ENCODE data around the gene EIF4A3.

The EIF4A3 gene

DNA sequence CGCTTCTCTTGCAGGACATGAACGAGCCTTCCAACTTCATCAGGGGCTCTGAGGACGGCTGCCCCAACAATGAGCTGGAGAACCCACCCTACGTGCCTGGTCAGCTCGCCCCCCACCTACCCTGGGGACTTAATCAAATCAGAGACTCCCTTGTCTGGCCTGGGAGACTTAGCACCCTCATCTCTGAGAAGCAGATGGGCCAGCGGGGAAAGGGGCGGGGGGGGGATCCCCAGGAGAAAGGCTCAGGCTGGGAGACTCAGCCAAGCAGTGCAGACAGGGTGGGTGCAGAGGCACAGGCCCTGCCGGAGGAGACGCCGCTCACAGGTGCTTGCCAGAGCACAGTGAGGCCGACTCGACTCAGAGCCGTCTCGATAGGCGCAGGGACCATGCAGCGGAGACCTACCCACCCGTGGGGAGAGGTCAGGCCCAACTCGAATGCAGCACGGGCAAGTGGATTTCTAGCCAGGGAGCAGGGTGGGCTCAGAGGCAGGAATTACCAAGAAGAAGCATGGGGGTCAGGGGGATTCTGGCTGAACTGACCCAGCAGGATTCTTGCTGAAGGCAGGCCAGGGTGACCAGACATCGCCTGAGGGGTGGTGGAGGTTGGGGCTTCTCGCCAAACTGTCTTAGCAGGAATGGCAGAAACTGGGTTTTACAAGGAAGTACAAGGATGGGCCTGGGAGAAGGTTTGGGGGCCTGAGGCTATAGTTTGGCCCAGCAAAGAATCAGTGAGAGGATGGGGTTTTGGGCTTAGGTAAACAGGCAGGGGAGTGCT is 35.8 kb downstream of the EIF4A3 start:
- H3K9ac ChIP-seq (ENCODE audit: low read depth, low read length) = no peak overlapping the region
- peaks cover 3% of the 10 kb centered on the region for H3K4me1 ChIP-seq (ENCODE audit: control insufficient read depth, insufficient read depth, low read length)
- no peaks in the 10 kb centered on the region for H3K27me3 ChIP-seq (ENCODE audit: control insufficient read depth, insufficient read depth, low read length)
- H3K9me3 ChIP-seq (ENCODE audit: control insufficient read depth, insufficient read depth, low read length) = no peaks in the 10 kb centered on the region
- H3K36me3 ChIP-seq (ENCODE audit: control insufficient read depth, insufficient read depth, low read length) = no peaks in the 10 kb centered on the region
- H3K27ac ChIP-seq (ENCODE audit: low read depth, low read length) = no peak overlapping the region
- no peak overlapping the region for H3K4me3 ChIP-seq (ENCODE audit: low read depth, low read length)

DNA sequence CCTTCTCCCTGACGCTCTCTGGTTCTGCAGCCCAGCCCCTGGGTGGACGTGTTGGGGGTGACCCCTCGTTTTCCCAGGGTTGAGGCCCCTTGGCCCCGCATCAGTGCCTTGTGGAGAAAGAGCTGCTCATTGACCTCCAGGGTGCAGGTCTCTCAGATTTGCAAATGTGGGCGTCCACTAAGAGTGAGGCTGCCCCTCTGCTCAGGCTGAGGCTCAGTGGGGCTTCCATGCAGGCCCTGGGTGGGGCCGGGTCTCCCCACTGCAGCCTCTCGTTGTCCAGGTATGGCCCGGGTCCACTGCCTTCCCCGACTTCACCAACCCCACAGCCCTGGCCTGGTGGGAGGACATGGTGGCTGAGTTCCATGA is 36.5 kb downstream of the EIF4A3 start:
- H3K4me3 ChIP-seq (ENCODE audit: low read depth, low read length) = no peak overlapping the region
- no peaks in the 10 kb centered on the region for H3K9me3 ChIP-seq (ENCODE audit: control insufficient read depth, insufficient read depth, low read length)
- peaks cover 3% of the 10 kb centered on the region for H3K4me1 ChIP-seq (ENCODE audit: control insufficient read depth, insufficient read depth, low read length)
- no peaks in the 10 kb centered on the region for H3K27me3 ChIP-seq (ENCODE audit: control insufficient read depth, insufficient read depth, low read length)
- no peak overlapping the region for H3K9ac ChIP-seq (ENCODE audit: low read depth, low read length)
- no peaks in the 10 kb centered on the region for H3K36me3 ChIP-seq (ENCODE audit: control insufficient read depth, insufficient read depth, low read length)
- no peak overlapping the region for H3K27ac ChIP-seq (ENCODE audit: low read depth, low read length)

DNA sequence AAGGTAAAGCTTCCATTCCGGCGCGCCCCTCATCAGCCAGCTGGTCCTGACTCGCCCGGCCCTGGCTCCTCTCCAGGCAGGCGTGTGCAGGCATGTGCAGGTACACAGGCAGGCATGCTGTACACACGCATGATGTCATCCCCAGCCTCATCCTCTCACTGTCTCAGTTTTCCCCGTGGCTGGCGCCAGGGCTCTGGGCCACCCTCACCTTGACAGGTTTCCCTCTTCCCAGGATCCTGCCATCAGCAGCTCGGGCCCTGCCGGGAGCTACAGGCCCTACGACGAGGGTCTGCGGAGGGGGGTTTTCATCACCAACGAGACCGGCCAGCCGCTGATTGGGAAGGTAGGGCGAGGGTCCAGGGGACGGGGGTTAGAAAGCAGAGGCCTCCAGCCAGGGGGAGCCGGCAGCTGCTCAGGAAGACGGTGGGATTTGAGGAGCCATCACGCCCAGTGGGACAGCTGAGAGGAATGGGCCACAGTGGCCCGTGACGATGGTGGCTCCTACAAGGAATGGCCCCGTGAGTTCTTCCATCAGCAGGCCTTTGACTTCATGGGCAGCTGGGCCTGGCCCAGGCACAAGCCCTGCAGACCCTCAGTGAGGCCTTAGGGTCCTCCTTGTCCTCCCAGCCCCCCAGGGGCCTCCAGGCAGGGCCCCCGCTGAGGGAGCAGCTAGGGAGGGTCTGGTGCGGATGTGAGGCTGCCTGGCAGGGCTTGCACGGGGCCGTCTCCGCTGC is 37.0 kb downstream of the EIF4A3 start:
- peaks cover 3% of the 10 kb centered on the region for H3K4me1 ChIP-seq (ENCODE audit: control insufficient read depth, insufficient read depth, low read length)
- H3K27ac ChIP-seq (ENCODE audit: low read depth, low read length) = no peak overlapping the region
- no peaks in the 10 kb centered on the region for H3K9me3 ChIP-seq (ENCODE audit: control insufficient read depth, insufficient read depth, low read length)
- H3K27me3 ChIP-seq (ENCODE audit: control insufficient read depth, insufficient read depth, low read length) = no peaks in the 10 kb centered on the region
- H3K9ac ChIP-seq (ENCODE audit: low read depth, low read length) = no peak overlapping the region
- H3K4me3 ChIP-seq (ENCODE audit: low read depth, low read length) = no peak overlapping the region
- H3K36me3 ChIP-seq (ENCODE audit: control insufficient read depth, insufficient read depth, low read length) = no peaks in the 10 kb centered on the region

DNA sequence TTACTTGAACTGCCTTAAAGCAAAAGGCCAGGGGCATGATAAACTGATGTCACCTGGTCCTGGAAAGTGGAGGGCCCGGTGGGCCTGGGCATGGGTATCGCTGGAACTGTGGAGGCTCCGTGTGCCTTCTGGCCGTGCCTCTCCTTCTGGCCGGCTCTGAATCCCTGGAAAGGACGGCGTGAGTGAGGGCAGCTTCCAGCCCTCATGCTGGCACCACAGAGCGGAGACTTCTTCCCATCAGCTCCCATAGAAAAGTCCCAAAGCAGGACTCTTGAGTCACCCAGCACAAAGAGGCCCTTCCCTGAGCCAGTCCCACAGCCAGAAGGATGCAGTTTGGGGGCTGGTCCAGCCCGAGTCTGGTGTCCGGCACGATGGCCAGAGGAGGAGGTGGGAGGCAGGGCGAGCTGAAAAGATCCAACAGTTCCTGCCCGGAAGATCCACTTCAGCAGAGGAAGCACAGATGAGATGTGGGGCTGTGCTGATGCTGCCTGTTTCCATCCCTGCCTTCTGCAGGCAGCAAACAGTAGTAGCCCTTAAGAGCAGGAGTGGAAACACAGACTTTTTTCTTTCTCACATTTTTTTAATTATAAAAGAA is 37.8 kb downstream of the EIF4A3 start:
- H3K4me1 ChIP-seq (ENCODE audit: control insufficient read depth, insufficient read depth, low read length) = peaks cover 3% of the 10 kb centered on the region
- no peaks in the 10 kb centered on the region for H3K36me3 ChIP-seq (ENCODE audit: control insufficient read depth, insufficient read depth, low read length)
- no peak overlapping the region for H3K27ac ChIP-seq (ENCODE audit: low read depth, low read length)
- H3K4me3 ChIP-seq (ENCODE audit: low read depth, low read length) = no peak overlapping the region
- H3K27me3 ChIP-seq (ENCODE audit: control insufficient read depth, insufficient read depth, low read length) = no peaks in the 10 kb centered on the region
- no peaks in the 10 kb centered on the region for H3K9me3 ChIP-seq (ENCODE audit: control insufficient read depth, insufficient read depth, low read length)
- no peak overlapping the region for H3K9ac ChIP-seq (ENCODE audit: low read depth, low read length)

DNA sequence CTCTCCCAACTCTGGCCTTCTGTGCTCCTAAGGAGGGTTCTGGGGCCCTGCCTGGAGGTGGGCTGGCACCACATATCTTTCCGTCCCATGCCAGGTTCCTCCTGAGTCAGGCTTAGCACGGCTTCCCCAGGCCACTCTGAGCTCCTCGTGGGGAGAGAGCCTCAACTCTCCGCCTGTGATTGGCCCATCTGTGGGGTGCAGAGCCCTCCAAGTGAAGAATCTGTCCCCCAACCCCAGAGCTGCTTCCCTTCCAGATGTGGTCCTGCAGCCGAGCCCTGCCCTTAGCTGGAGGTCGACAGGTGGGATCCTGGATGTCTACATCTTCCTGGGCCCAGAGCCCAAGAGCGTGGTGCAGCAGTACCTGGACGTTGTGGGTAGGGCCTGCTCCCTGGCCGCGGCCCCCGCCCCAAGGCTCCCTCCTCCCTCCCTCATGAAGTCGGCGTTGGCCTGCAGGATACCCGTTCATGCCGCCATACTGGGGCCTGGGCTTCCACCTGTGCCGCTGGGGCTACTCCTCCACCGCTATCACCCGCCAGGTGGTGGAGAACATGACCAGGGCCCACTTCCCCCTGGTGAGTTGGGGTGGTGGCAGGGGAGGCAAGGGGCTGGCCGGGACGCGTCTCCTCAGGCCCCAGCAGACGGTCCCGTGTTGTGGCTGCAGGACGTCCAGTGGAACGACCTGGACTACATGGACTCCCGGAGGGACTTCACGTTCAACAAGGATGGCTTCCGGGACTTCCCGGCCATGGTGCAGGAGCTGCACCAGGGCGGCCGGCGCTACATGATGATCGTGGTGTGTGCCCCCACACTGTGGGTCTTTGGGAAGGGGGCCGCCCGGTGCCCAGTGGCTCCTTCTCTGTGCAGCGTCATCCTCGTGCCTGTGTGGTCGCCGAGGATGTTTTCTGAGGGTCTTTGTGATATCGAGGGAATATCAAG is 38.6 kb downstream of the EIF4A3 start:
- Histone ChIP-seq H3K9me3 (ENCODE audit: control insufficient read depth, insufficient read depth, low read length) (no peaks in the 10 kb centered on the region), H3K9ac (ENCODE audit: low read depth, low read length) (no peak overlapping the region), H3K4me1 (ENCODE audit: control insufficient read depth, insufficient read depth, low read length) (peaks cover 2% of the 10 kb centered on the region), H3K27ac (ENCODE audit: low read depth, low read length) (no peak overlapping the region), H3K36me3 (ENCODE audit: control insufficient read depth, insufficient read depth, low read length) (no peaks in the 10 kb centered on the region), H3K4me3 (ENCODE audit: low read depth, low read length) (no peak overlapping the region), H3K27me3 (ENCODE audit: control insufficient read depth, insufficient read depth, low read length) (no peaks in the 10 kb centered on the region)

DNA sequence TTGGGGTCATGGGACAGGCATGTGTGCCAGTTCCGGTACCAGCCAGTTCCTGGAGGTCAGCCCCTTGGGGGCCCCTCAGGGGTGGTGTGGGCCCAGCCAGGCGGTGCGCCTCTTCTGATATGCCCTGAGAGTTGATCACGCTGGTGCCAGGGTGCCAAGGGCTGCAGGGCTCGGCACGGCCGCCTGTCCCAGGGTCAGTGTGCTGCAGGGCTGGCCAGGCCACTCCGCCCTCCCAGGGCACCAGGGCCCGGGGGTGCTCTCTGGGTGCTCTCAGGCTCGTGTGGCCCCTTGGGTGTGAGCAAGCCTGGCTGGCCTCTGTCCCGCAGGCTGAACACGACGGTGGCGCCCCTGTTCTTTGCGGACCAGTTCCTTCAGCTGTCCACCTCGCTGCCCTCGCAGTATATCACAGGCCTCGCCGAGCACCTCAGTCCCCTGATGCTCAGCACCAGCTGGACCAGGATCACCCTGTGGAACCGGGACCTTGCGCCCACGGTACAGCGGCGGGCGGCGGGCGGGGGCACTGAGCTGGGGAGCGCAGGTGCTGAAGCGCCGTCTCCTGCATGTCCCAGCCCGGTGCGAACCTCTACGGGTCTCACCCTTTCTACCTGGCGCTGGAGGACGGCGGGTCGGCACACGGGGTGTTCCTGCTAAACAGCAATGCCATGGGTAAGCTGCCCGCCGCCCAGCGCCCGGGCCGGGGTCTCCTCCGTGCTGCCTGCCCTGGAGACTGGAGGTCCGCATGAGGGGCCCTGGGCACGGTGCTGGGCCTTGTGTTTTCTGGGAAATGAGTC is 39.5 kb downstream of the EIF4A3 start:
- Histone ChIP-seq H3K4me3 (ENCODE audit: low read depth, low read length) (no peak overlapping the region), H3K9ac (ENCODE audit: low read depth, low read length) (no peak overlapping the region), H3K9me3 (ENCODE audit: control insufficient read depth, insufficient read depth, low read length) (no peaks in the 10 kb centered on the region), H3K27me3 (ENCODE audit: control insufficient read depth, insufficient read depth, low read length) (no peaks in the 10 kb centered on the region), H3K4me1 (ENCODE audit: control insufficient read depth, insufficient read depth, low read length) (no peaks in the 10 kb centered on the region; the same call in 1 of the 2 replicates), H3K27ac (ENCODE audit: low read depth, low read length) (no peak overlapping the region), H3K36me3 (ENCODE audit: control insufficient read depth, insufficient read depth, low read length) (no peaks in the 10 kb centered on the region)

DNA sequence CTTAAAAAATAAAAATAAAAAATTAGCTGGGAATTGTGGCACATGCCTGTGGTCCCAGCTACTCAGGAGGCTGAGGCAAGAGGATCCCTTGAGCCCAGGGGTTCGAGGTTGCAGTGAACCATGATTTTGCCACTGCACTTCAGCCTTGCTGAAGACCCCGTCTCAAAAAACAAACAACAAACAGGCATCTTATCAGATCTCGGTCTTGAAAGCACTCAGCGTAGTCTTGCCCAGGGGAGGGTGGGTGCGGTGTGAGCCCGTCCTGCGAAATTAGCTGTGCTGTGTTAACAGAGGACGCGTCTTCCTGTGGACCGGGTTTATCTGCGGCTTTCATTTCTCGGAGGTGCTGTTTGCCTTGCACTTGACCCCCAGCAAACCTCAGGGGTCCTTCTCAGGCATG is 40.2 kb downstream of the EIF4A3 start:
- no peaks in the 10 kb centered on the region for H3K27me3 ChIP-seq (ENCODE audit: control insufficient read depth, insufficient read depth, low read length)

DNA sequence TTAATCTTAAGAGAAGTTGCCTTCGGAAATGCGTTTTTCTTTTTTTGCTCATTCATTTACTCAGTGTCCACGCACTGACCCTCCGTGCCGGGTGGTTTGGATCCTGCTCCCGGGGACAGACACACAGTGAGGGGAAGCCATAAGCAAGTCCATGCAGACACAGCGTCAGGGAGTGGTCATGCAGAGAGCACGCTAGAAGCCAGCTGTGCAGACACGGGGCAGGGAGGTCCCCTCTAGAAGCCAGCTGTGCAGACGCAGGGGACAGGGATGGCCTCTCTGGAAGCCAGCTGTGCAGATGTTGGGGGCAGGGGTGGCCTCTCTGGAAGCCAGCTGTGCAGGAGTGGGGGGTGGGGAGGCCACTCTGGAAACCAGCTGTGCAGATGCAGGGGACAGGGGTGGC is 40.8 kb downstream of the EIF4A3 start:
- Histone ChIP-seq H3K4me3 (ENCODE audit: low read depth, low read length) (no peak overlapping the region), H3K27me3 (ENCODE audit: control insufficient read depth, insufficient read depth, low read length) (no peaks in the 10 kb centered on the region), H3K9me3 (ENCODE audit: control insufficient read depth, insufficient read depth, low read length) (no peaks in the 10 kb centered on the region), H3K36me3 (ENCODE audit: control insufficient read depth, insufficient read depth, low read length) (no peaks in the 10 kb centered on the region), H3K9ac (ENCODE audit: low read depth, low read length) (no peak overlapping the region), H3K27ac (ENCODE audit: low read depth, low read length) (no peak overlapping the region), H3K4me1 (ENCODE audit: control insufficient read depth, insufficient read depth, low read length) (no peaks in the 10 kb centered on the region; the same call in 1 of the 2 replicates)

More for the DNA sequence above, 40.2 kb downstream of the EIF4A3 start:
- H3K4me3 ChIP-seq (ENCODE audit: low read depth, low read length) = no peak overlapping the region
- no peaks in the 10 kb centered on the region; the same call in 1 of the 2 replicates for H3K4me1 ChIP-seq (ENCODE audit: control insufficient read depth, insufficient read depth, low read length)
- H3K9me3 ChIP-seq (ENCODE audit: control insufficient read depth, insufficient read depth, low read length) = no peaks in the 10 kb centered on the region
- H3K27ac ChIP-seq (ENCODE audit: low read depth, low read length) = no peak overlapping the region
- no peaks in the 10 kb centered on the region for H3K36me3 ChIP-seq (ENCODE audit: control insufficient read depth, insufficient read depth, low read length)
- no peak overlapping the region for H3K9ac ChIP-seq (ENCODE audit: low read depth, low read length)

DNA sequence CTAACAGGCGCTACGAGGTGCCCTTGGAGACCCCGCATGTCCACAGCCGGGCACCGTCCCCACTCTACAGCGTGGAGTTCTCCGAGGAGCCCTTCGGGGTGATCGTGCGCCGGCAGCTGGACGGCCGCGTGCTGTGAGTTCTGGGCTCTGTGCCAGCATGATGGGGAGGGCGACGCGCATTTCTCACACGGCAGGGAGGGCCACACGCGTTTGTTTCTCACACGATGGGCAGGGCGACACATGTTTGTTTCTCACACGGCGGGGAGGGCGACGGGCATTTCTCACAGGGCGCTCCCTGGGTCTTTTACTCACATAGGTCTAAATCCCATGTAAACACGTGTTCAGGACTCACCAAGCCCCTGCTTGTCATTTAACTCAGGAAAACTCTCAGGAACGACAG is 41.2 kb downstream of the EIF4A3 start:
- Histone ChIP-seq H3K4me1 (ENCODE audit: control insufficient read depth, insufficient read depth, low read length) (no peaks in the 10 kb centered on the region; the same call in 1 of the 2 replicates), H3K9me3 (ENCODE audit: control insufficient read depth, insufficient read depth, low read length) (no peaks in the 10 kb centered on the region), H3K4me3 (ENCODE audit: low read depth, low read length) (no peak overlapping the region), H3K9ac (ENCODE audit: low read depth, low read length) (no peak overlapping the region), H3K27ac (ENCODE audit: low read depth, low read length) (no peak overlapping the region), H3K36me3 (ENCODE audit: control insufficient read depth, insufficient read depth, low read length) (no peaks in the 10 kb centered on the region), H3K27me3 (ENCODE audit: control insufficient read depth, insufficient read depth, low read length) (peaks cover under 1% of the 10 kb centered on the region; the same call in 1 of the 2 replicates)

DNA sequence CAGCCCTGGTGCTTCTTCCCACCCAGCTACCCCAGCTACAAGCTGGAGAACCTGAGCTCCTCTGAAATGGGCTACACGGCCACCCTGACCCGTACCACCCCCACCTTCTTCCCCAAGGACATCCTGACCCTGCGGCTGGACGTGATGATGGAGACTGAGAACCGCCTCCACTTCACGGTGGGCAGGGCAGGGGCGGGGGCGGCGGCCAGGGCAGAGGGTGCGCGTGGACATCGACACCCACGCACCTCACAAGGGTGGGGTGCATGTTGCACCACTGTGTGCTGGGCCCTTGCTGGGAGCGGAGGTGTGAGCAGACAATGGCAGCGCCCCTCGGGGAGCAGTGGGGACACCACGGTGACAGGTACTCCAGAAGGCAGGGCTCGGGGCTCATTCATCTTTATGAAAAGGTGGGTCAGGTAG is 42.0 kb downstream of the EIF4A3 start:
- H3K9ac ChIP-seq (ENCODE audit: low read depth, low read length) = no peak overlapping the region
- H3K36me3 ChIP-seq (ENCODE audit: control insufficient read depth, insufficient read depth, low read length) = no peaks in the 10 kb centered on the region
- H3K27ac ChIP-seq (ENCODE audit: low read depth, low read length) = no peak overlapping the region
- no peaks in the 10 kb centered on the region; the same call in 1 of the 2 replicates for H3K4me1 ChIP-seq (ENCODE audit: control insufficient read depth, insufficient read depth, low read length)
- H3K27me3 ChIP-seq (ENCODE audit: control insufficient read depth, insufficient read depth, low read length) = peaks cover 8% of the 10 kb centered on the region
- no peaks in the 10 kb centered on the region for H3K9me3 ChIP-seq (ENCODE audit: control insufficient read depth, insufficient read depth, low read length)
- no peak overlapping the region for H3K4me3 ChIP-seq (ENCODE audit: low read depth, low read length)
